HUES6 (cell line): ENCODE measurements around the gene ADAMTS2.

ENCODE experiments used
- H3K27ac ChIP-seq: 2 replicates; pipeline ENCODE4 v1.7.0; 2013; ENCODE audit warnings: low read depth, mild to moderate bottlenecking, low read length, inconsistent platforms
- H3K27me3 ChIP-seq: 2 replicates; pipeline ENCODE4 v1.6.1; 2013; ENCODE audit warnings: low read length; ENCODE audit not compliant: control insufficient read depth, insufficient read depth
- H3K36me3 ChIP-seq: 2 replicates; pipeline ENCODE4 v1.6.1; 2013; ENCODE audit warnings: low read length; ENCODE audit not compliant: control insufficient read depth, insufficient read depth
- H3K4me1 ChIP-seq: 2 replicates; pipeline ENCODE4 v1.6.1; 2013; ENCODE audit warnings: low read length; ENCODE audit not compliant: control insufficient read depth, insufficient read depth
- H3K4me3 ChIP-seq: 2 replicates; pipeline ENCODE4 v1.5.1; 2013; ENCODE audit warnings: low read depth, low read length
- H3K9ac ChIP-seq: one replicate; pipeline ENCODE4 v1.6.1; 2013; ENCODE audit warnings: mild to moderate bottlenecking, low read length
- H3K9me3 ChIP-seq: 2 replicates; pipeline ENCODE4 v1.6.1; 2013; ENCODE audit warnings: low read depth, low read length; ENCODE audit not compliant: control insufficient read depth, insufficient read depth

ADAMTS2 gene

DNA sequence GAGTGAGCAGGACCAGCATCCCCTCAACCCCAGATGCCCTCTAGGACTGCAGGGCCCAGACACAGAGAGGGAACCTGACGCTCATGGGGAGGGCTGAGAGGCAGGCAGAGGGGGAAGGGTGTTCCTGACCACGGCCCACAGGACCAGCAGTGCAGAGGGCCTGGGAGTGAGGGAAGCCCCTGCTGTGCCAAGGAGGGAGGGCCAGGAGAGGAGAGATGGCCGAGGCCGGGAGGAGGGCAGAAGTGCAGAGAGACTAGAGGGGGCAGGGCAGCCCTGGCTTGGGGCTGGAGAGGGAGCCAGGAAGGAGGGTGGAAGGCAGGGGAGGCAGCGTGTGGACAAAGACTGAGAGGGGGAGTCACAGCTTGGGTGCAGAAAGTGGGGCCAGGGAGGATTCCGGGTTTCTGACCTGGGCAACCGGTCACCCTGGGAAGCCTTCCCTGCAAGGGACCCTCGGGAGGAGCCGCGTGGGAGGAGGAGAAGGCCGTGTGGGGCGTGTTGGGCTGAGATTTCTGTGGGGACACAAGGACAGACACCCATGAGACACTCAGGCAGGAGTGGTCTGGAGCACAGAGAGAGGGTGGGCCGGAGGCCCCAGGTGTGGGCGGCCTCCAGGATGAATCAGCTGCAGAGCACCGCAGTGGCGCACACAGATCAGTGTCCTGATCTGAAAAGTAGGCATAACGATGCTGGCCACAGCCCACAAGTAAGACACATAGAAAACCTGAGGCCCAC lies 117.5 kb downstream of the ADAMTS2 start:
- Histone ChIP-seq H3K4me3 (no peak overlapping the region; the same call in 1 of the 2 replicates), H3K36me3 (peaks cover 3% of the 10 kb centered on the region; the same call in 1 of the 2 replicates), H3K9ac (no peak overlapping the region)

DNA sequence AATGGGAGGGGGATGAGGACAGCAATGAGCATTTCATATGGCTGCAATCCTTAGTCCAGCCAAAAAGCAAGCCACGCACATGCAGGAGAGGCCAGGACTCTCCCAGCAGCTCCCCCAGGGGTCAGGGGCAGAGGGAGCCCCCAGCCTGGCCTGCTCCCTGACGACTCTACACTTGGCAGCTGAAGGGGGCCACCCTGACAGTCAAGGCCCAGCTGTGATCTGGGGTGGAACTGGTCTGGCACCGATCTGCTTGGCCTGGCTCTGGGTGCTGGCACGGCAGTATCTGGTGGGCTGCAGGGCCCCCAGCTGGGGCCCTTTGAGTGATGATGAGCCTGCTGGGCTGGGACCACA lies 118.1 kb downstream of the ADAMTS2 start:
- Histone ChIP-seq H3K9me3 (peaks cover 30% of the 10 kb centered on the region), H3K9ac (no peak overlapping the region), H3K36me3 (peaks cover 3% of the 10 kb centered on the region; the same call in 1 of the 2 replicates), H3K4me3 (no peak overlapping the region), H3K27ac (no peak overlapping the region), H3K27me3 (no peaks in the 10 kb centered on the region), H3K4me1 (peaks cover 17% of the 10 kb centered on the region)

More for the DNA sequence above, 117.5 kb downstream of the ADAMTS2 start:
- peaks cover 30% of the 10 kb centered on the region for H3K9me3 ChIP-seq
- H3K27me3 ChIP-seq, result no peaks in the 10 kb centered on the region
- peaks cover 17% of the 10 kb centered on the region for H3K4me1 ChIP-seq
- no peak overlapping the region for H3K27ac ChIP-seq

DNA sequence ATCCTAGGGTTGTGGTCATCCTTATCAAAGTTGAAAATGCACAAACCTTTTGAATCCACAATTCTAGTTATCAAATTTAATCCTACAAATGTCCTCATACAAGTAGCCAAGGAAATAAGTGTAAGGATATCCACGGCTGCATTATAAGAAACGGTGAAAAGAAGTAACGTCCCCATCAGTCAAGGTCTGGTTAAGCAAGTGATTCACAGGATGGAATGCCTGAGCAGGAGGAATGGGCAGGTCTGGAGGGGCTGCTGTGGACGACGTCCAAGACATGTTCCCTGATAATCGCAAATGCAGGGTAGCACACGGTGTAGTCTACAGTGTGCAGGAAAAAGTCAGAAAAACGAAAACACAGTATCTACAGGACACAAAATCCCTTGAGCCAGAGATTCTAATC lies 118.6 kb downstream of the ADAMTS2 start:
- no peaks in the 10 kb centered on the region for H3K27me3 ChIP-seq
- no peak overlapping the region for H3K27ac ChIP-seq
- H3K4me3 ChIP-seq, result no peak overlapping the region
- peaks cover 30% of the 10 kb centered on the region for H3K9me3 ChIP-seq
- H3K9ac ChIP-seq, result no peak overlapping the region
- peaks cover 3% of the 10 kb centered on the region; the same call in 1 of the 2 replicates for H3K36me3 ChIP-seq
- peaks cover 17% of the 10 kb centered on the region for H3K4me1 ChIP-seq

DNA sequence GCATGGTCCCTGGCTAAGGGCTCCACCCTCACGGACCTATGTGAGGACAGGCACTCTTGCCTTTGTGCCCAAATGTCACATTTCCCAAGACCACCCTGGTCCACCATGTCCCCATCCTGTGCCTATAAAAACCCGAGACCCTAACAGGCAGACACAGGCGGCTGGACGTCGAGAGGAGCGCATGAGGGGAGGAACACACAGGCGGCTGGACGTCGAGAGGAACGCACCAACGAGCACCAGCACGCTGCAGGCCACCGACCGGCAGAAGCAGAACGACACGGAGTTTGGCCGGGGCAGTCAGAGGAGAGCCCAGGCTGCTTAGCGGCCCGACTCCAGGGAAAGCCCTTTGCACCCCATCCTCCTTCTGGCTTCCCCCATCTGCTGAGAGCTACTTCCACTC lies 119.9 kb downstream of the ADAMTS2 start:
- H3K9ac ChIP-seq, result no peak overlapping the region
- H3K27ac ChIP-seq, result no peak overlapping the region
- peaks cover 3% of the 10 kb centered on the region; the same call in 1 of the 2 replicates for H3K36me3 ChIP-seq
- no peaks in the 10 kb centered on the region for H3K27me3 ChIP-seq
- H3K9me3 ChIP-seq, result peaks cover 30% of the 10 kb centered on the region
- peaks cover 17% of the 10 kb centered on the region for H3K4me1 ChIP-seq
- H3K4me3 ChIP-seq, result no peak overlapping the region

DNA sequence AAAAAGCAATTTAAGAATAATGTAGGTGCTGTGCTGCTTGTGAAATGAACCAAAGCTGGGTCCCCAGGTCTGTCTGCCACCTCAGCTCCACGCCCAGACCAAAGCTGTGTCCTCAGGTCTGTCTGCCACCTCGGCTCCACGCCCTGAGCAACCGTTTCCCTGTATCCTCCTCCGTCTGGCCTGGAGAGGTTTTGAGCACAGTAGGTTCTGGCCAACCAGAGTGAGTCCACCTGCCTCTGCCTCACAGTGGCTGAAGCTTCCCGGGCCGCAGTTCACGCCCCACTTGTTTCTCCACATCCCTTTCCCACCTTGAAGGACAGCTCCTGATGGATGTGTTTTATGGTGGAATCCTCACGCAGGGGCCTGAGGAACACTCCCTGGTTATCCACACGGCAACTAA lies 120.5 kb downstream of the ADAMTS2 start:
- H3K4me3 ChIP-seq, result no peak overlapping the region
- H3K9me3 ChIP-seq, result peaks cover 30% of the 10 kb centered on the region
- peaks cover 17% of the 10 kb centered on the region for H3K4me1 ChIP-seq
- no peak overlapping the region for H3K27ac ChIP-seq
- peaks cover 3% of the 10 kb centered on the region; the same call in 1 of the 2 replicates for H3K36me3 ChIP-seq
- no peaks in the 10 kb centered on the region for H3K27me3 ChIP-seq
- H3K9ac ChIP-seq, result no peak overlapping the region

DNA sequence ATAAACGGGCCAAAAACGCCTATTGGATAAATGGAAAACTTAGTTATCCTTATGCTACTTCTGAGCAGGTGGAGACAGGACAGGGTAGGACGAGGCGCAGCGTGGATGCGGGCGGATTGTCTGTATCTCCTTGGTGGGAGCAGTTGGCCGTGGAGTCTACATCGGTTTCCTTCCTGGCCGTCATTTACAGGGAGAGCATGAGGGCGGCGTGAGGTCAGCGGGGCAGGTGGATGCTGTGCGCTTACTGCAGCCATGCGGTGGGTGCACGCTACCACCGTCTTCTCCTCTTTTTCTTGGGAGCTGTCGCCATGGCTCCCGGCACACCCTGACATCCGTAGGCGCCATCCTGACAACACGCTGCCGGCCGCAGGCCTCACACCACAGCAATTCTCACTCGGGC lies 121.3 kb downstream of the ADAMTS2 start:
- H3K4me1 ChIP-seq, result peaks cover 15% of the 10 kb centered on the region
- no peak overlapping the region for H3K27ac ChIP-seq
- no peak overlapping the region for H3K9ac ChIP-seq
- H3K36me3 ChIP-seq, result peaks cover 3% of the 10 kb centered on the region; the same call in 1 of the 2 replicates
- H3K27me3 ChIP-seq, result no peaks in the 10 kb centered on the region
- no peak overlapping the region for H3K4me3 ChIP-seq
- peaks cover 30% of the 10 kb centered on the region for H3K9me3 ChIP-seq

DNA sequence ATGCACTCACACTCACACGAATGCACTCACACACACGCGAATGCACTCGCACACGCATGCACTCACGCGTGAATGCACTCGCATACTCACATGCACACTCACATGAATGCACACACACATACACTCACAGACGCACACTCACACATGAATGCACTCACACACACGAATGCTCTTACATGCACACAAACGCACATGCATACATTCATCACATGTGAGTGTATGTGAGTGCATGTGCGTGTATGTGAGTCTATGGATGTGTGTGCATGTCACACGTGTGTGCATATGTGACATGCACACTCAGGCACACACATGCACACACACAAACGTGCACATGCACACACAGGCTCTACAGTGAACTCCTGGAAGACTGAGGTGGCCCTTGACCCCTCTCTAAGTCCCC lies 121.7 kb downstream of the ADAMTS2 start:
- no peak overlapping the region for H3K9ac ChIP-seq
- H3K36me3 ChIP-seq, result peaks cover 3% of the 10 kb centered on the region; the same call in 1 of the 2 replicates
- H3K4me1 ChIP-seq, result peaks cover 11% of the 10 kb centered on the region
- no peak overlapping the region for H3K27ac ChIP-seq
- H3K27me3 ChIP-seq, result no peaks in the 10 kb centered on the region
- no peak overlapping the region for H3K4me3 ChIP-seq
- peaks cover 30% of the 10 kb centered on the region for H3K9me3 ChIP-seq

DNA sequence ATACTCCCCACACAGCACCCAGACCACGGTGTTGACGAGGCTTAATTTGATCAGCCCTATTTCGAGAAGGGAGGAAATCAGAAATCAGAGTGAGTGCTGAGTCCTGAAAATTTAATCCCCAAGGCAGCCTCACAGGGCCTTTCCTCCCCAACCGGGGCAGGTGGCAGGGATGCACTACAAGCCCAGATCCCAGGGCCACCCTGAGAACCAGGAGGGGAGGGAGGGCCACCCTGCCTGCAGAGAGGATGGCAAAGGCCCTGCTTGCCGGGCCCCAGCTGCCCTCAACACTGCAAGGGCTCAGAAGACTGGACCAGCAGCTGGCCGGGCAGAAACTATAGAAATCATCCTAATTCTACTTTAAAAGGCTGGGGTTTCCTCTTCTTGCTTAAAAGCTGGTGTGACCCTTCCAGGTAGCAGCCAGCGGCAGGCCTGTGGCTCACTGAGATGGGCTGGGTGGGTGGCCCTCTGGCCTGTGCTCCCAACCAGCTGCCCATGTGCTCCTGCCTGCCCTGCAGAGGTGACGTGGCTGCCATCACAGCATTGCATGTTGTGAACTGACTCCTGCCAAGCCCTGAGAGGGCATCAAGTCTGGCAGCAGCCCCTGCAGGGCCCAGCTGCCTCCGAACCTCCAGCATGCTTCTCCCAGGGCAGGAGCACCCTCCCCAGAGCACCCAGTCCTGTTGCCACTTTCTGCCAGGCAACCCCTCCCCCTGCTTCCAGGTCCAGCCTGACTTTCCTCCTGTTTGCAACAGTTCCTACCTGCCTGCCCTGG lies 122.8 kb downstream of the ADAMTS2 start:
- Histone ChIP-seq H3K4me1 (peaks cover 9% of the 10 kb centered on the region), H3K9me3 (peaks cover 30% of the 10 kb centered on the region), H3K27ac (no peak overlapping the region), H3K36me3 (peaks cover 3% of the 10 kb centered on the region; the same call in 1 of the 2 replicates), H3K9ac (no peak overlapping the region), H3K4me3 (no peak overlapping the region), H3K27me3 (no peaks in the 10 kb centered on the region)

DNA sequence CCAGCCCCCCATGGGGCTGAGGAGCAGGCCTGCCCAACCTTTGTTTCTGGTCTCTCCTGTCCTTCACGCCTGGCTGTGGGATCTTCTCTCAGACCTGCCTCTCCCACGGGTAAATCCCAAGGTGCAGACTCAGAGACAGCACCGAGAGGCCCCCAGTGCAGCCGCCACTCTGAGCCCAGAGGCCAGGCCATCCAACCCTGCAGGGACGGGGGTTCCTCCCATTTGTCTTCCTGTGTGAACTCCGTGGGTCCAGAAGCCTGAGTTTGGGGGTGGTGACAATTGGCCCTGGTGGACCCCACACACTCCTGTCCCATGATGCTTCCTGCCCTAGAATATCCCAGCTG lies 123.4 kb downstream of the ADAMTS2 start:
- peaks cover 3% of the 10 kb centered on the region; the same call in 1 of the 2 replicates for H3K36me3 ChIP-seq
- H3K27ac ChIP-seq, result no peak overlapping the region
- H3K9me3 ChIP-seq, result peaks cover 30% of the 10 kb centered on the region
- no peak overlapping the region for H3K9ac ChIP-seq
- no peak overlapping the region for H3K4me3 ChIP-seq
- no peaks in the 10 kb centered on the region for H3K27me3 ChIP-seq
- peaks cover 9% of the 10 kb centered on the region for H3K4me1 ChIP-seq

DNA sequence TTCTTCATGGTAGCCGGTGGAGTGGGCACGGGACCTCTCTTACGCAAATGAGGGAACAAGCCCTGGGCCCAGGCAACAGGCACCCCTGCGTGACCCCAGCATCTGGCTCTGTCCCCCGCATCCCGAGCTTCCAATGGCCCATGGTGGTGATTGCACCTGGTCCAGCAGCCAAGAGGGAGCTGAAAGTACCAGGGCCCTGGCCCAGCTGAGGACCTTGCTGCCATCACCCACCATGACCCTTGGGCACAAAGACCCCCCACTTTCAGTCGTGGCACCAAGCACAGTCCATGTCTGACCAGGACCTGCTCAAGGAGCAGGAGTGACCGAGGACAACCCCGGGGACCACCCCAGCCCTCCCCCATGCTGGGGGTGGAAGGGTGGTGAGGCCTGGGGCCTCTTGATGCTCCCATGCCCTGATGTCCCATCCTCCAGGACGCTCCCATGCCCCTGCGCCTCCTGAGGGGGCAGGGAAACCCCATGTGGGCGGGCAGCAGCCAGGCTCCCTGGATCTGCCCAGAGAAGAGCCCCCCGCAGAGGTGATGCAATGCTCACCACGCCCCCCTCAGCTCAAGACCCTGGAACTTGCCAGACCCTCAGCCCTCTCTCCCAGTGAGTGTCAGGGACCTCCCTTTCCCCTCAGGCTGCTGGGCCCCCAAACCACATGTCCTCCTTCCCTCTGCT lies 123.9 kb downstream of the ADAMTS2 start:
- no peak overlapping the region for H3K27ac ChIP-seq
- no peak overlapping the region for H3K4me3 ChIP-seq
- no peaks in the 10 kb centered on the region for H3K27me3 ChIP-seq
- H3K9ac ChIP-seq, result no peak overlapping the region
- peaks cover 3% of the 10 kb centered on the region; the same call in 1 of the 2 replicates for H3K36me3 ChIP-seq
- H3K4me1 ChIP-seq, result peaks cover 9% of the 10 kb centered on the region
- peaks cover 30% of the 10 kb centered on the region for H3K9me3 ChIP-seq

DNA sequence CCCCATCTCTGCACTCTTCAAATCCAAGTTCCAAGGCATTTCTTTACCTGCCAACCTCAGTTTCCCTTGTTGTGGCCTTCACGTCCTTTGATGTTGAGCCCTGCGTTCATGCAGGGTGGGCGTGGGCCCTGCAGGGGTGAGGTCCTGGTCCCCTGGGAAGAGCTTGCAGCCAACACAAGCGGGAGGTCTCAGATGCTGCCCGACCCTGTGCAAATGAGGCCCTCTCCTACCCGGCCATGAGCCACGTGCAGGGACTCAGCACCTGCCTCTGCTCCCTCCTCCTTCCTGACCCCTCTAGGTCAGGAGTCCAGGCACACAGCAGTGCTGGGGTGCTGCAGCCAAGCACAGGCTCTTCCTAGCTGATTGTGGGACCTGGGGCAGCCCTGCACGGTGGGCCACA lies 124.5 kb downstream of the ADAMTS2 start:
- H3K36me3 ChIP-seq, result peaks cover 3% of the 10 kb centered on the region; the same call in 1 of the 2 replicates
- H3K4me1 ChIP-seq, result peaks cover 9% of the 10 kb centered on the region
- no peaks in the 10 kb centered on the region for H3K27me3 ChIP-seq
- H3K27ac ChIP-seq, result no peak overlapping the region
- peaks cover 30% of the 10 kb centered on the region for H3K9me3 ChIP-seq
- no peak overlapping the region for H3K9ac ChIP-seq
- no peak overlapping the region for H3K4me3 ChIP-seq
